Measurements from ENCODE around the gene SERTAD1. TPM values are rescaled to one million over a fixed set of nuclear protein-coding genes. Genes with fewer than 3 reads are reported as not detected.

Gene SERTAD1
- total and polyA plus RNA-seq, 2 of the 8 experiments (the other 6 are each of a cell fraction or from before 2014, with no cell fraction given) = 5.4 to 6.6 TPM

DNA sequence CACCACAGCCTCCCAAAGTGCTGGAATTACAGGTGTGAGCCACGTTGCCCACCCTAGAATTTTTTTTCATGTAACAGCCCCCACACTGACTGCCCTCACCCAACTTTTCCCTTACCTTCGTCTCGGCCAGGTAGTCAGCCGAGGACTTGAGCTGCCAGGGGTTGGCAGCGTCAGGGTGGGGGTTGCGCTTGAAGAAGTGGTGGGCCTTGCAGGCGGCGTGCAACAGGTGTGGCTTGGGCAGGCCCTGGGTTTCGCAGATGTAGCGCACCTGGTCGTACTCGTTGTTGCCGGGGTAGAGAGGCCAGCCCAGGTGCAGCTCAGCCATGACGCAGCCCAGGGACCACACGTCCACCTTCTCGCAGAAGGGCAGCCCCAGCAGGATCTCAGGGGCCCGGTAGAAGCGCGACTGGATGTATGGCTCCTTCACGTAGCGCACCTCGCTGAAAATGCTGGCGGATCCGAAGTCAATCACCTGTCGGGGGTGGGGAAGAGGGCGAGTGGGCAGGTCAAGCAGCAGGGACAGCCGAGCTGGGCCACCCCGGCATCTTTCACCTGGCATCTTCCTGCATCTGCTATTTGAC lies 42.0 kb downstream of the SERTAD1 start (continued):
- TF ChIP-seq CREB1 (IDR thresholded peaks at IDR 0.05) (no peak), TEAD4 (IDR thresholded peaks at IDR 0.05; ENCODE audit: low read depth, low read length) (no peak), FOSL1 (IDR thresholded peaks at IDR 0.05; ENCODE audit: insufficient read depth, low read depth, low read length) (no peak), KDM4A (IDR thresholded peaks at IDR 0.05; ENCODE audit: low read depth, low read length, severe bottlenecking) (no peak), RNF2 (IDR thresholded peaks at IDR 0.05; ENCODE audit: borderline replicate concordance, low read depth, low read length, missing control alignments, poor library complexity, severe bottlenecking) (no peak)
